NCI-H1694 (cell line): ENCODE measurements around the gene SERBP1.
"Not testable (repeated sequence)": the region's sequence is repeated elsewhere in the genome, so short reads cannot be mapped to it uniquely, and the experiment has no call there.

Experiments
- DNase-seq: peaks from one replicate; lab custom pipeline; 2025; lab: John Stamatoyannopoulos, UW

Gene SERBP1

DNA sequence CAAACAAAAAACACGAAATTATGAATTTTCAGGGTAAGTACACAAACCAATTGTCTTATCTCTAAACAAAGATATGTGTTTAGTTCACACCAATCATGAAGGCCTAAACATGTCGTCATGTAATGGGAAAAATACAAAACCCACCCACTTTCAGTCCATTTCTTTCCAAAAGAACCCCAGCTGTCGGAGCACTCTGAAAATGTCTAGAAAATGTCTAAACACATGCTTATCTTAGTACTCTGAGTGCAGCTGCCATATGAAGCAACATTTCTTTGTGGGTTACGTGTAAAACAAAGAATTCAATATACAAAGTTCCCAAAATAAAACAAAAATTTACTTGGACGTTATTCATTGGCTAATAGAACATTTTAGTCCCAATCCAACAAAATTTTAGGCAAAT is 22.7 kb downstream of the SERBP1 start:
- DNase-seq: no peak

DNA sequence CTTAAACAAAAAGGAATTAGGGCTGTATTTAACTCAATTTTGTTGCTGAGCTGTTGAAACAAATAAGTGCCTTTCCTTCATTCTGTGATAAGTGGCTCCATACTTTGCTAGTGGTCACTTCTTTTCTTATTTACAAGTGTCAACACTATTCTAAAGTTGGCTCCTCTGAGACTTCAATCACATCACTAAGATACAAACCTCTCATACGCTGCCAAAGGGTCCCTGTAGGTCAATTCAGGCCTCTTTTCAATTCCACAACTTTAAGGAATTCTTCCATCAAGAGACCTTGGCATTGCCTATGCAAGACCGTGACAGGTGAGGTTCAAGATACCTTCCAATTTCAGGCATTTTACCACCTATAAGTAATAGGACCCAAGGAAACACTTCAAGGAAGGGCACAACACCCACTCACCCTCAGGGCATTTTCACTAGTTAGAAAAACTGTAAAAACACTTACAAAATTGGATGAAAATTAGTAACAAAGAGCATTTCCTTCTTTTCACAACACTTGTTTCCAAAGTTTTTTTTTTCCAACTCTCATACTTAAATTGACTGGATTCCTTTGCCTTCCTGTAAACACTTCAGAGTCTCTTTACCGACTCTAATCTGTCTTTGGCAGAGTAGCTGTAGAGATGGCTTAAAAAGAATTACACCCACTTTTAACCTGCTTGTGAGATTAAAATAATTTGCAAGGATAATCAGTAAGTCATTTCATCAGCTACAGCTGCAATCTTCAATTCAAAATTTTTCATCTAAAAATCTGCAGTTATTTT is 24.5 kb downstream of the SERBP1 start:
- no peak for DNase-seq

DNA sequence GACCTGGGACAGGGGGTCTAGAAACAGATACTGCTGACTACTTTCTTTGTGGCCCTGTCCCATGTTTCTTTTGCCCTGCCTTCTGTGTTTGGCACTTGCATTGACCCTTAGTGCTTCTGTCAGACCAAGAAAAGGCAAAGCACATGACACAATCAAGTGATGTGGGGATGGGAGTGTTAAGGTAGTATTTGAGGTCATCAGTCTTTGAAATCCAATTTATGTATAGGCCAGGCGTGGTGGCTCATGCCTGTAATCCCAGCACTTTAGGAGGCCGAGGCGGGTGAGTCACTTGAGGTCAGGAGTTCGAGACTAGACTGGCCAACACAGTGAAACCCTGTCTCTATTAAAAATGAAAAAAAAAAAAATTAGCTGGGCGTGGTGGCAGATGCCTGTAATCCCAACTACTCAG is 26.0 kb downstream of the SERBP1 start:
- no peak for DNase-seq

DNA sequence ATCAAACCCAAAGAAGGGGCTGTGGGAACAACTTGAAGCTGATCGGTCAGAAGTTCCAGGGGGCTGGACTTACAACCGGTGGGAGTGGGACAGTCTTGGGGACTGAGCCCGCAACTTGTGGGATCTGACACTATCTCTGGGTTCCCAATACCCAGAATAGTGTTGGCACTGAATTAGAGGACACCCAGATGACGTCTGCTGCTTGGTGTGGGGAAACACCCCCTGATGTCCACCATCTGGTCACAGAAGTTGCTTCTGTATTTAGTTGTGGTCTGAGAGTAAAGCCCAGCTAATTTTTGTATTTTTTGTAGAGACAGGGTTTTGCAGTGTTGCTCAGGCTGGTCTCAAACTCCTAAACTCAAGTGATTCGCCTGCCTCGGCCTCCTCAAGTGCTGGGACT is 28.8 kb downstream of the SERBP1 start:
- DNase-seq: no peak

DNA sequence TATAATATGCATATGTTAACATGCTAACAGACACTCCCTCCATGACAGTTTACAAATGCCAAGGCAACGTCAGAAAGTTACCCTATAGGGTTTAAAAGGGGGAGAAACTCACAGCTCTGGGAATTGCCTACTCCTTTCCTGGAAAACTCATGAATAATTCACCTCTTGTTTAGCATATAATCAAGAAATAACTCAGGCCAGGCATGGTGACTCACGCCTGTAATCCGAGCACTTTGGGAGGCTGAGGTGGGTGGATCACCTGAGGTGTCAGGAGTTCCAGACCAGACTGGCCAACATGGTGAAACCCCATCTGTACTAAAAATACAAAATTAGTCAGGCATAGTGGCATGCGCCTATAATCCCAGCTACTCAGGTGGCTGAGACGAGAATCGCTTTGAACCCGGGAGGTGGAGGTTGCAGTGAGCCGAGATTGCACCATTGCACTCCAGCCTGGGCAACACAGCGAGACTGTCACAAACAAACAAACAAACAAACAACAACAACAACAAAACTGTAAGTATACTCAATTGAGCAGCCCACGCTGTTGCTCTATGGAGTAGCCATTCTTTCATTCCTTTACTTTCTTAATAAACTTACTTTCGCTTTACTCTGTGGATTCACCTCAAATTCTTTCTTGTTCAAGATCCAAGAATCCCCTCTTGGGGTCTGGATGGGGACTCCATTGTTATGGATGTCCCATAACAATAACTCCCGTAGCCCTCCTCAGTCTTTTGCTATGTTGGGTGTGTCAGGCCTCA is 30.0 kb downstream of the SERBP1 start:
- not testable (repeated sequence) for DNase-seq

DNA sequence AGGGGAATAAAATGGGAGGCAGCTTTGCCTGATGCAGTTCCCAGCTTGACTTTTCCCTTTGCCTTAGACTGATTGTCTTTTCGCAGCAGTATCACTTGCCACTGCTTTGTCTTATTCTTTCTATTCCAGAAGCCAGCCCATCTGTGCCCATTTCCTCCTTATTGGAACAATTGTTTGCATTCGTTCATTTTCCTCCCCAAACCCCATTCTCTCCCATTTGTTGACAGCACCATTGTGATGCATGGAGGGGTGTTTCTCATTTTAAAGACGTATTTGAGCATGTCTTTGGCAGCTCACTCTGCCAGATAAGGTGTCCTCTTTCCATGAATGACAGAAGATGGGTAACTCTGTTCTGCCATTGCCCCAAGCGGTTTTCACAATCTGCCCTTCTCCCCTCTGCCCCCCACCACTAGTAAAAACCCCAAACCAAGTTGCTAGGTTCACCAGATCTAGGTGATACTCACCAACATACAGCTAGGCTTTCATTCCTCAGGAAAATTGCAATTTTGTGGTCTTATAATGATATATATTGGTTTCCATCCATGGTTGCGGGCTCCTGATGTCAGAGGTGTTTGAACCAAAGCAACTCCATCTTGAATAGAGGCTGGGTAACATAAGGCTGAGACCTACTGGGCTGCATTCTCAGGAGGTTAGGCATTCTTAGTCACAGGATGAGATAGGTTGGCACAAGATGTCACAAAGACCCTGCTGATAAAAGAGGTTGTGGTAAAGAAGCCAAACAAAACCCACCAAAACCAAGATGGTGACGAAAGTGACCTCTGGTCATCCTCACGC is 30.8 kb downstream of the SERBP1 start:
- DNase-seq: no peak

DNA sequence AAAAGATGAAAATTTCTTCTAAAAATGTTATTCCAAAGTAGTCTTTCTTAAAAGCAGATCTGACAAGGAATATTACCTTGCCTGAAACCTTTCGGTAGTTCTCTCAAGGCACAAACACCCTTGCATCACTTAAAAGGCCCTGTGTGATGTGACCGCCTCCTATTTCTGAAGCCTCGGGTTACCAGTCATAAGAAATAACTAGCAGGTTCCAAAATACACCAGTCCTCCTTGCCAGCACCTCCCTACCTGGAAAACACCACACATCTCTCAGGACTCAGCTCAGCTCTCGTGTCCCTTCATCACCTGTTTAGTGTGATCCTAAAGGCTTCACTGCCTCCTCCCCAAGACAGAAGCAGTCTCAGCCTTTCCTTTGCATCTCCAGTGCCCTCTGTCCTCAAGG is 35.7 kb downstream of the SERBP1 start:
- DNase-seq: no peak

DNA sequence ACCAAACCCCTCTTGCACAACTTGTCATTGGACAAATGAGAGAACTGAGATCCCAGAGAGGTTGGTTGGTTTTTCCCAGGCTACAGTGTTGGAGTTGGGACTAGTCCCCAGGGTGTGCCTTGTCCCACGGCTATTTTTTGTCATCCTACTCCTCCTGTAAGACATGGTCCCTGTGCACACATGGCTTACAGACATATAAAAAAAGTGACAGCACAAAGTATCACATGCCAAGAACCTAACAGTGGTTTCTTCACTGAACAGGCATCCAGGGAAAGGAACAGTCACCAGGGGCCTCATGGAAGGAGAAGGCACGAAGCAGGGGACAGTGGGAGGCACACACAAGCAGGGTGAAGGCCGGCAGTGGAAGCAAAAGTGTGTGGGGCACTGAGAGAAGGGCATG is 36.5 kb downstream of the SERBP1 start:
- DNase-seq: no peak

DNA sequence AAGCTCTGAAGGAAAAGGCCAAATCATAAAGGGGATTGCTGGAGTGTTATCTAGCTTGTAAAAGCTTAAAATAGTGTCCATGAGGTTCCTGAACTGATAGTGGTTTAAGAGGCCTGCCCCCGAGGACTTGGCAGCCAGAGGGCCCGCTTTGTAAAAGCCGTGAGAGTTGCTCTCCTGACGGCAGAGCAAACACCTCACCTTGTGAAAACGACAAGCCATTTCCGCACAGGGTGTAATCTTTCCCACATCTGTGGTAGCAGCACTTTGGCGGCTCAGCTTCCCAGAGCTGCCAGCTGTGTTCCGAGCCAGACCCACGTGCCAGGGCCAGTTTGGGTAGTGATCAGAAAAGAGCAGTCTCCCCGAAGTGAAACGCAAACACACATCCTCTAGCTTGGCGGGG is 37.0 kb downstream of the SERBP1 start:
- DNase-seq: no peak

DNA sequence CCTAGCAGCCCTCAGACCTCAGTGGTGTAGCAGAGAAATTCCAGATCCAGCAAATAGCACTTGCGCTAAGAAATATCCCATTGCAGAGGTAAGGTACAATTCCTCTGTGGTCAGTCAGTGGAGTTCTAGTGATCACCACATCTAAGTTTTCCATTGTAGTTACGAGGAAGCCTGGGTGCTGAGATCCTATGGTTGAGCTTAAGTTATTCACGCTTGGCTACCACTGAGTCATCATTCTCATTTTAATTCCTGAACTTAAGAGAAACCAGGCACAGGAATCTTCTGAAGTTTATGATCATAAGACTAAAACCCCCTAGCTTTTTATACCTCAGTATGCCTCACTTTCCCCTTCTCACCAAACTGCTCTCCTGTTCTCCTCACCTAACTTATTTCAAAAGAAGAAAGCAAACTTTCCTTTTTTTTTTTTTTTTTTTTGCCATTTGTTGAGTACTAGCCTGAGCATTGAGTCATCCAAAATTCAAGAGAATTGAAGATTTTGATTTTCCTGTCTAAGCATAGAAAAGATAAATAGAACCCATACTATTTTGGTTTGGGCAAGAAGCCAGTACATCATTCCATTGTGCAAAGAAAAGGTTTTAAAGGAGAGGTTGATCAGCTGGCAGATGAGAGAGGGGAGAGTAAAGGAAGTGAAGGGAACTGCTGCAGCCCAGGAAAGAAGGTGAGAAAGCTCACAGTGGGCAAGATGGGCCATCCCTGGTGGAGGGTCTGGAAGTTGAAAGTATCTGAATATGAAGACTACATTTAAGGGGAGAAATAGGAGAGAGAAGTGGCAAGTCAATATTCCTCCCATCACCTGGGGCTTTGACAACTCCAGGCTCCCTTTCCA is 39.9 kb downstream of the SERBP1 start:
- no peak for DNase-seq

DNA sequence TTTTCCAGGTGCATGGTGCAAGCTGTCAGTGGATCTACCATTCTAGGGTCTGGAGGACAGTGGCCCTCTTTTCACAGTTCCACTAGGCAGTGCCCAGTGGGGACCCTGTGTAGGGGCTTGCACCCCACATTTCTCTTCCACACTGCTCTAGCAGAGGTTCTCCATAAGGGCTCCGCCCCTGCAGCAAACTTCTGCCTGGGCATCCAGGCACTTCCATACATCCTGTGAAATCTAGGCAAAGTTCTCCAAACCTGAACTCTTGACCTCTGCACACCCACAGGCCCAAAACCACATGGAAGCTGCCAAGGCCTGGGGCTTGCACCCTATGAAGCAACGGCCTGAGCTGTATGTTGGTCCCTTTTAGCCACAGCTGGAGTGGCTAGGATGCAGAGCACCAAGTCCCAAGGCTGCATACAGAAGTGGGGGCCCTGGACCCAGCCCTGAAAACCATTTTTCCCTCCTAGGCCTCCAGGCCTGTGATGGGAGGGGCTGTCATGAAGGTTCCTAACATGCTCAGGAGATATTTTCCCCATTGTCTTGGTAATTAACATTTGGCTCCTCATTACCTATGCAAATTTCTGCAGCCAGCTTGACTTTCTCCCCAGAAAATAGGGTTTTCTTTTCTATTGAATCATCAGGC is 46.1 kb downstream of the SERBP1 start:
- DNase-seq: no peak

DNA sequence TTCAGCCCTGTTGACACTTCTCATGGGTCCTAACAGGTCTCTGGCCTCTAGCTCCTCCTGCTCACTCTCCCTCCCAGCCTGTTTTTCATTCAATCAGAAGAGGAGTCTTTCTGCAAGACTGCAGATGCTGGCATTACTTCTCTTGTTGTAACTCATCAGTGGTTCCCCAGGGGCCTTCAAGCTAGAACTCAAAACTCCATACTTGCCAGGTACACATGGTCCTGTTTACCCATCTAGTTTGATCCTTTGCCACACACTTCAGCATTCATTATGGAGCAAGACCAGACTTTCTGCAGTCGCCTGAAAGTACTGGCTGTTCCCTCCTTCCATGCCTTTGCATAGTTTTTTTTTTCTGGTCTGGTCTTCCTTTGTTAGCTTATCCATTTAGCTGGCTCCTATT is 47.9 kb downstream of the SERBP1 start:
- no peak for DNase-seq

DNA sequence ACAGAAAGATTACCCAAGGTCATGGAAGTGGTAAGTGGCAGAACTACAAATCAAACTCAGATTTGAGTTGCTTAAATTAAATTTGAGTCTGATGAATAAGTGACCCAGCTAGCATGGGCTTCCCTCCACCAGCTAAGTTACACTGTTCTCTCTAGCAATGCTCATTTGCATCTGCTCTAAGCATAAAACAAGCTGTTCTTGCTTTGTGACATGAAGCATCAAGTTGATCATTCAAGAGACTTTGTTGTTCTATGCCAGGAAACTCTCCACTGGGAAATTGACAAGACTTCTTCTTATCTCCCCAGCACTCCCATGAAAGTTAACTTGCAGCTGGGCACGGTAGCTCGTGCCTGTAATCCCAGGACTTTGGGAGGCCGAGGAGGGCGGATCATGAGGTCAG is 49.0 kb downstream of the SERBP1 start:
- no peak for DNase-seq

DNA sequence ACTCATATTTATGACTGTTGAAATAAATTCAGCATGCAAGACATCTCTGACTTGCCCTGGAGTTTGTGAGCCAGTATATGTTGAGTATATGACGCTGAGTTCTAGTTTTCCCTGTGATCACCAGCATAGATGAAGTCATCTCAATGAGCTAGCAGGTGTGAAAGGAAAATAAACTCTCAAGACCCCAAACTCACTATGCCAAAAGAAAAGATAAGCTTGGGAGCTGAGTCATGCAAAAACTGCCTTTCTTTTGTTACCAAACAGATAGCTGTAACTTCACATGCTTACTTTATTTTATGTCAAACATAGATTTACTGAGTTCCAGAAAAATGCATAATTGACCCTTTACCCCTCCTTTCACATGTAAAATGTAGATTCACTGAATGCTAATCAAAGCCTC is 52.9 kb downstream of the SERBP1 start:
- DNase-seq: no peak

DNA sequence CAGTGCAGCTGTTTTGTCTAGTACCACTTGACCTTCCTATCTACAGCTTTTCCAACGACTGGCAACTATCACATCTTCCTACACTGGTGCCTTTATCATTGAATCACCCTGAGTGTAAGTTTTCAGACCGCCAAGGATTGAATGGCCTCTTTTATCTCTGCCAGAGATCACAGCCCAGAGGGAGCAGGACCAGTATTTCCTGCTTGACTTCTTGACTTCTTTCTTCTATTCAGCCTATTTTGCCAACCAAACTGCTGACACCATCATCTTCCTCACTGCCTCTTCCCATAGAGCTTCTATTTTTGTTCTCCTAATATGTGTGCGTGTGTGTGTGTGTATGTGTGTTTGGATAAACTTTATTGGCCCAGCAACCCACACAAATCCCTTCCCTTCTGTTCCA is 53.8 kb downstream of the SERBP1 start:
- no peak for DNase-seq

DNA sequence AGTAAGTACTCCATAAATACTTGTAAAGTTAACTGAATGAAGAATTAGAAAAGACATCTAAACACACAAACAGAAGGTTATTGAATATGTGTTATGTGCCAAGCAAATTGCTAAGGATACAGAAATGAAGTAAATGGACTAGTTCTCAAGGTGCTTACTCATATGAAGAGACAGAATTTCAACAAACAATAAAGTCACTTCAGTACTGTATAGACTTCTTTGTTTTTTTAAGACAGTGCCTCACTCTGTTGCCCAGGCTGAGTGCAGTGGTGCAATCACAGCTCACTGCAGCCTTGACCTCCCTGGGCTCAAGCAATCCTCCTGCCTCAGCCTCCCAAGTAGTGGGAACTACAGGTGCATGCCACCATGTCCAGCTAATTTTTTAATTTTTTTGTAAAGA is 57.3 kb downstream of the SERBP1 start:
- DNase-seq: no peak

DNA sequence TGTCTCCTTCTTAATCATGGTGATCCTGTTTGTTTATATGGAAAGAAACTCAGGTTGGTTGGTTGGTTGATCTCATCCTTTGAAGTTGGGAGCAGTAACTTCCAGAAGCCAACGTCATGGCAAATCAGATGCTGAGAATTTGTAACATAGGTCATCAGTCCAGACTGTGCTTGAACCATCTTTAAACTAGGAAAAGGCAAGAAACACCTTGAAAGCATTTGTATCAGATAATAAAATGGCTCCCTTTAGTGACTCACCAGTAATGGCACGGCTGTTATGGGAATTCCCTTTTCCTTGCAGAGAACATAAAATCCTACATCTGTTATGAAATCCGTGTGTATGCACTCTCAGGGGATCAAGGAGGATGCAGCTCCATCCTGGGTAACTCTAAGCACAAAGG is 58.1 kb downstream of the SERBP1 start:
- DNase-seq: no peak

DNA sequence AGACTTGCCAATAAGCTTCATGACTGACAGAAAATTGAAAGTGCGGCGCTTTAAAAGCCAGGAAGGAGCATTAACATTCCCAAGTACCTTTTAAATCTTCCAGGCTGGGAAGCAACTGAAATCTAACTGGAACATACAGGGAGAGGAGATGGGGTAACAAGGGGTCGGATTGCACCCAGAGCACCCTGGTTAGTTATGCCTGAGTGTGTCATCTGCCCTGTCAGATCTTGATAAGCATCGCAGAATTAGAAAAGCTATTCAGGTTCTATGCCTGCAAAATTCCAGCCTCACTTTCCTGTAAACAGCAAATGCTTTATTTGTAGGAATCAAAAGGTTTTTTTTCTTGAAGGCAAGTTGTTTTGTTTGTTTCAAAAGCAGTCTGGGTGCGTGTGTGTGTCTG is 58.5 kb downstream of the SERBP1 start:
- no peak for DNase-seq

DNA sequence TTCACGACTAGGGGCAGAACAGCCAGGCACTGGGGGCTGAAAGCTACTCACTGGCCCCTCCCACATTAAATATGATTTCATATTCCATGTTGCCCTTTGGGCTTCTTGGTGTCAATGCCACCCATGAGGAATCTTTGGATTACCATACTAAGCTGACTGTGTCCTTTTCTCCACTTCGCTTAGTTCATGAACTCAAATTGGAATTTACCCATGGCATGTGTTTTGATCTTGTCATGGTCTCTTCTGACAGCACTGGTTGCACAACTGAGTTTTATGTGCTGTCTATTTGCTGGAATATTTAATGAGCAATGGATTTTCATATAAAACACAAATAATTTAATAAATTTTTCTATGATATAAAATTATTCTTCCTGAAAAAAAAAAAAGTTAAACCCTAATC is 59.2 kb downstream of the SERBP1 start:
- no peak for DNase-seq

DNA sequence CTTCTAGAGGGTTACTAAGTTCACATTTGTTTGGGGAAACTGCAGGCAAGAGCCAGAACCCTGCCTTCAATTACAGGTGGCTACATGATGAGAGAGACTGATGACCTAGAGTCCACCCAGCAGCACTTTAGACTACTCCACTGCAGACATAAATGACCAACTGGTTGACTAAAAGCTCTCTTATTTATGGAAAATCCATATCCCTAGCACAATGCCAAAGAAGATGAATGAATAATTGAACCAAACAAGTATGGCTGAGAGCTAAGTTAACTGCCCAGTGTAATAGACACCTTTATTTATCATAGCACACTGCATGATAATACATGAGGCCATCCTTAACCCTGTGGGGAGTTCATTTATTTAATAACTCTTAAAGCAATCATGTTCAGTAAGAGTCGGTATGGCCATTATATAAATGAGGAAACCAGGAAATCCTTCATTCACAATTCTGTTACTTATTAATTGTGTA is 62.1 kb downstream of the SERBP1 start:
- DNase-seq: no peak

DNA sequence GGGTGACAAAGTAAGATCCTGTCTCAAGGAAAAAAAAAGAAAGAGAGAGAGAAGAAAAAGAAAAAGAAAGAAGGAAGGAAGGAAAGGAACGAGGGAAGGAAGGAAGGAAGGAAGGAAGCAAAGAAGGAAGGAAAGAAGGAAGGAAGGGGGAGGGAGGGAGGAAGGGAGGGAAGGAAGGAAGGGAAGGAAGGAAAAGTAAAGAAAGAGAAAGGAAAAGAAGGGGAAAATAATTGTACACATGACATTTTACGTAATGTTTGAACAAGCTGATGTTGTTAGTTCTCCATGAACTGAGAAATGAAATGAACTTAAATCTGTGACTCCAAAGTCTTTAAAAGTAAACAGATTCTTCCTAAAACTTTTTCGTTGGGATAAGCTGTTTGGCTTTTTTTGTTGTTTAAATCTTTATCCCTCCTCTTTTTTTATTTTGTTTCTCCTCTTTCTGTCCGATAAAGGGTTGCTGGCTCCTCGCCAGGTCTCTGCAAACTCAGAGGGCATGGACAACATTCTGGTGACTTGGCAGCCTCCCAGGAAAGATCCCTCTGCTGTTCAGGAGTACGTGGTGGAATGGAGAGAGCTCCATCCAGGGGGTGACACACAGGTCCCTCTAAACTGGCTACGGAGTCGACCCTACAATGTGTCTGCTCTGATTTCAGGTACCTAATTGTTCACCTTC is 62.7 kb downstream of the SERBP1 start:
- peak; percentile 66 for DNase-seq
